Loucy (cell line): Measurements from ENCODE around the gene CTNNAL1.

Experiments used
- EZH2phosphoT487 ChIP-seq: fragments of 200-600 bp; IDR thresholded peaks from 2 replicates; pipeline ENCODE4 v1.6.1; 2018; ENCODE audit warnings: antibody characterized with exemption, mild to moderate bottlenecking, moderate library complexity, borderline replicate concordance
- TF ChIP-seq, protein P1 (sequence below): fragments of 200-600 bp; sonication (generic); conservative IDR thresholded peaks from 2 replicates; pipeline ENCODE4 v1.5.1; 2014; ENCODE audit warnings: mild to moderate bottlenecking, antibody characterized with exemption, low read length

GRCh38 chr9:109019420-109019819 is 6.1 kb upstream of the CTNNAL1 start:
- TF ChIP-seq, protein P1, sequence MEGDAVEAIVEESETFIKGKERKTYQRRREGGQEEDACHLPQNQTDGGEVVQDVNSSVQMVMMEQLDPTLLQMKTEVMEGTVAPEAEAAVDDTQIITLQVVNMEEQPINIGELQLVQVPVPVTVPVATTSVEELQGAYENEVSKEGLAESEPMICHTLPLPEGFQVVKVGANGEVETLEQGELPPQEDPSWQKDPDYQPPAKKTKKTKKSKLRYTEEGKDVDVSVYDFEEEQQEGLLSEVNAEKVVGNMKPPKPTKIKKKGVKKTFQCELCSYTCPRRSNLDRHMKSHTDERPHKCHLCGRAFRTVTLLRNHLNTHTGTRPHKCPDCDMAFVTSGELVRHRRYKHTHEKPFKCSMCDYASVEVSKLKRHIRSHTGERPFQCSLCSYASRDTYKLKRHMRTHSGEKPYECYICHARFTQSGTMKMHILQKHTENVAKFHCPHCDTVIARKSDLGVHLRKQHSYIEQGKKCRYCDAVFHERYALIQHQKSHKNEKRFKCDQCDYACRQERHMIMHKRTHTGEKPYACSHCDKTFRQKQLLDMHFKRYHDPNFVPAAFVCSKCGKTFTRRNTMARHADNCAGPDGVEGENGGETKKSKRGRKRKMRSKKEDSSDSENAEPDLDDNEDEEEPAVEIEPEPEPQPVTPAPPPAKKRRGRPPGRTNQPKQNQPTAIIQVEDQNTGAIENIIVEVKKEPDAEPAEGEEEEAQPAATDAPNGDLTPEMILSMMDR = no peak
- TF ChIP-seq EZH2phosphoT487 = no peak
